ENCODE results near the gene SH3RF3. TPM values are rescaled to one million over a fixed set of nuclear protein-coding genes. Genes with fewer than 3 reads are reported as not detected.

The SH3RF3 gene
- total RNA-seq, 1 donor from 2014 or later: 1.7 TPM

GRCh38 chr2:109144721-109145120 lies 15.7 kb downstream of the SH3RF3 start:
- H3K27me3 Mint-ChIP-seq (ENCODE audit: unreplicated experiment): peaks cover 3% of the 10 kb centered on the region
- TF ChIP-seq CTCF (IDR thresholded peaks at IDR 0.05; ENCODE audit: partially characterized antibody, unreplicated experiment): no peak
- H3K9me3 Mint-ChIP-seq (ENCODE audit: unreplicated experiment): peaks cover 3% of the 10 kb centered on the region
- no peaks in the 10 kb centered on the region for H3K36me3 Mint-ChIP-seq (ENCODE audit: unreplicated experiment)
- H3K27ac Mint-ChIP-seq (ENCODE audit: unreplicated experiment): no peak overlapping the region
- H3K4me3 Mint-ChIP-seq (ENCODE audit: unreplicated experiment): no peak overlapping the region
- H3K4me1 Mint-ChIP-seq (ENCODE audit: low read depth, unreplicated experiment): peaks cover 13% of the 10 kb centered on the region
- DNase-seq: no peak

- Mint-ChIP-seq H3K4me3 (ENCODE audit: unreplicated experiment) (no peak overlapping the region), H3K27ac (ENCODE audit: unreplicated experiment) (no peak overlapping the region), H3K4me1 (ENCODE audit: low read depth, unreplicated experiment) (peaks cover 13% of the 10 kb centered on the region), H3K27me3 (ENCODE audit: unreplicated experiment) (peaks cover 2% of the 10 kb centered on the region), H3K36me3 (ENCODE audit: unreplicated experiment) (no peaks in the 10 kb centered on the region), H3K9me3 (ENCODE audit: unreplicated experiment) (peaks cover 3% of the 10 kb centered on the region)
- DNase-seq: no peak
- no peak for TF ChIP-seq CTCF (IDR thresholded peaks at IDR 0.05; ENCODE audit: partially characterized antibody, unreplicated experiment)
These were observed 16.3 kb downstream of the SH3RF3 start for GRCh38 chr2:109145286-109145685.

- Mint-ChIP-seq H3K4me3 (ENCODE audit: unreplicated experiment) (no peak overlapping the region), H3K4me1 (ENCODE audit: low read depth, unreplicated experiment) (peaks cover 13% of the 10 kb centered on the region), H3K36me3 (ENCODE audit: unreplicated experiment) (no peaks in the 10 kb centered on the region), H3K27ac (ENCODE audit: unreplicated experiment) (no peak overlapping the region), H3K27me3 (ENCODE audit: unreplicated experiment) (peaks cover 2% of the 10 kb centered on the region), H3K9me3 (ENCODE audit: unreplicated experiment) (peaks cover 3% of the 10 kb centered on the region)
- DNase-seq: no peak
- no peak for TF ChIP-seq CTCF (IDR thresholded peaks at IDR 0.05; ENCODE audit: partially characterized antibody, unreplicated experiment)
These were observed 18.4 kb downstream of the SH3RF3 start for GRCh38 chr2:109147405-109147804.

- H3K27ac Mint-ChIP-seq (ENCODE audit: unreplicated experiment): no peak overlapping the region
- no peak for TF ChIP-seq CTCF (IDR thresholded peaks at IDR 0.05; ENCODE audit: partially characterized antibody, unreplicated experiment)
- H3K4me1 Mint-ChIP-seq (ENCODE audit: low read depth, unreplicated experiment): peaks cover 13% of the 10 kb centered on the region
- DNase-seq: no peak
- no peaks in the 10 kb centered on the region for H3K36me3 Mint-ChIP-seq (ENCODE audit: unreplicated experiment)
- H3K4me3 Mint-ChIP-seq (ENCODE audit: unreplicated experiment): no peak overlapping the region
- no peaks in the 10 kb centered on the region for H3K9me3 Mint-ChIP-seq (ENCODE audit: unreplicated experiment)
- H3K27me3 Mint-ChIP-seq (ENCODE audit: unreplicated experiment): peaks cover 2% of the 10 kb centered on the region
These were observed 19.2 kb downstream of the SH3RF3 start for GRCh38 chr2:109148117-109148746.

- DNase-seq: no peak
- Mint-ChIP-seq H3K9me3 (ENCODE audit: unreplicated experiment) (no peaks in the 10 kb centered on the region), H3K4me3 (ENCODE audit: unreplicated experiment) (no peak overlapping the region), H3K36me3 (ENCODE audit: unreplicated experiment) (no peaks in the 10 kb centered on the region), H3K4me1 (ENCODE audit: low read depth, unreplicated experiment) (peaks cover 13% of the 10 kb centered on the region), H3K27ac (ENCODE audit: unreplicated experiment) (no peak overlapping the region), H3K27me3 (ENCODE audit: unreplicated experiment) (peaks cover 2% of the 10 kb centered on the region)
- TF ChIP-seq CTCF (IDR thresholded peaks at IDR 0.05; ENCODE audit: partially characterized antibody, unreplicated experiment): no peak
These were observed 20.1 kb downstream of the SH3RF3 start for GRCh38 chr2:109148991-109149645.

Data from glutamatergic neuron (in vitro differentiated cells).